Measurements from ENCODE around the gene MEIKIN.
"Not testable (repeated sequence)": the region's sequence is repeated elsewhere in the genome, so short reads cannot be mapped to it uniquely, and the experiment has no call there.

Gene MEIKIN

DNA sequence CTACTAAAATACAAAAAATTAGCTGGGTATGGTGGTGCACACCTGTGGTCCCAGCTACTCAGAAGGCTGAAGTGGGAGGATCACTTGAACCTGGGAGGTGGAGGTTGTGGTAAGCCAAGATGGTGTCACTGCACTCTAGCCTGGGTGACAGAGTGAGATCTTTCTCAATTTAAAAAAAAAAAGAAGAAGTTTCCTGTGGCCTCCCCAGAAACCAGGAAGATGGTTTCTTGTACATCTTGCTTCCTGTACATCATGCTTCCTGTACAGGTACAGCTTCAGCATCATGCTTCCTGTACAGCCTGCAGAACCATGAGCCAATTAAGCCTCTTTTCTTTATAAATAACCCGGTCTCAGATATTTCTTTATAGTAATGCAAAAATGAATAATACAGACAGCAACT is 43.2 kb downstream of the MEIKIN start:
- DNase-seq, result not testable (repeated sequence)

DNA sequence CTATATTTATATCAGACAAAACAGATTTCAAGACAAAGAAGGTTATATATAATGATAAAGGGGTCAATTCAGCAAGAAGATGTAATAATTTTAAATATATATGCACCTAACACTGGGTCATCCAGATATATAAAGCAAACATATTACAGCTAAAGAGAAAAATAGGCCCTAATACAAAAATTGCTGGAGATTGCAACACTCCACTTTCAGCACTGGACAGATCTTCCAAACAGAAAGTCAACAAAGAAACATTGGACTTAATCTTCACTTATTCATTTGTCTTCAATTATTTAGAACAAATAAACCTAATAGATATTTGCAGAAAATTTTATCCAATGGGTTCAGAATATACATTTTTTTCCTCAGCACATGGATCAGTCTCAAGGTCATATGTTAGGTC is 45.8 kb downstream of the MEIKIN start:
- no peak for DNase-seq

DNA sequence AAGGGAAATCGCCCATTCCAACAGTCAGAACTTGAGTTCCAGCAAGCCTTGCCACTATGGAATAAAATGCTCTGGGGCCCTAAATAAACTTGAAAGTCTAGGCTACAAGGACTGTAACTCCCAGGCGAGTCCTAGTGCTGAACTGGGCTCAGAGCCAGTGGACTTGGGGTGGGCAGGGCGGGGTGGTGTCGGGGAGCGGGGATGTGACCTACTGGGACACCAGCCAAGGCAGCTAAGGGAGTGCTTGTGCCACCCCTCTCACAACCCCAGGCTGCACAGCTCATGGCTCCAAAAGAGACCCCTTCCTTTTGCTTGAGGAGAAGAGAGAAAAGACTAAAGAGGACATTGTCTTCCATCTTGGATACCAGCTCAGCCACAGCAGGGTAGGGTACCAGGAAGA is 61.5 kb downstream of the MEIKIN start:
- DNase-seq, result no peak

DNA sequence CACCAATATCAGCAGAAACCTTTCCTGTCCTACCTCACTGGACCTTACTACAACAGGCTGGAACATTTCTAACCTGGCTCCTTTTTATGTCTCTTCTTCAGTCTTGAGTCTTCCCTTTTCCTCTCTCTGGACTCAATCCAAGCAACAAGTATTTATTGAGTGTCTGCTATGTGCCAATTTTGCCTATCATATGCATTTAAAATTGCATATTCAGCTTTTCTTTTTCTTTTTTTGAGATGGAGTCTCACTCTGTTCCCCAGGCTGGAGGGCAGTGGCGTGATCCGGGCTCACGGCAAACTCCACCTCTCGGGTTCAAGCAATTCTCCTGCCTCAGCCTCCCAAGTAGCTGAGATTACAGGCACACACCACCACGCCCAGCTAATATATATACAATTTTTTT is 65.8 kb downstream of the MEIKIN start:
- no peak for DNase-seq

DNA sequence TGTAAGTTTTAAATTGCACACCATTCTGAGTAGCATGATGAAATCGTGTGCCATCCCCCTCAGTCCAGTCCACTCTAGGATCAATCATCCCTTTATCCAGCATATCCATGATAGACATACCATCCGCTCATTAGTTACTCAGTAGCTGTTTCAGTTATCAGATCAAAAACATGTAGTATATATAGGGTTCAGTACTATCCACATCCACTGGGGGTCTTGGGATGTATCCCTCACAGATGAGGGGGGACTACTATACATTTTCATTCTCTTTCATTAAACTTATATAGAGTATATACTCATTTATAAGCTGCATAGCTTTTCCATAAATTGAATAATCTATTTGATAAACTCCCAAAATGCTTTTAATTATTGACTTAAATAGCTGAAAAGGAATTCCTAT is 67.6 kb downstream of the MEIKIN start:
- no peak for DNase-seq

DNA sequence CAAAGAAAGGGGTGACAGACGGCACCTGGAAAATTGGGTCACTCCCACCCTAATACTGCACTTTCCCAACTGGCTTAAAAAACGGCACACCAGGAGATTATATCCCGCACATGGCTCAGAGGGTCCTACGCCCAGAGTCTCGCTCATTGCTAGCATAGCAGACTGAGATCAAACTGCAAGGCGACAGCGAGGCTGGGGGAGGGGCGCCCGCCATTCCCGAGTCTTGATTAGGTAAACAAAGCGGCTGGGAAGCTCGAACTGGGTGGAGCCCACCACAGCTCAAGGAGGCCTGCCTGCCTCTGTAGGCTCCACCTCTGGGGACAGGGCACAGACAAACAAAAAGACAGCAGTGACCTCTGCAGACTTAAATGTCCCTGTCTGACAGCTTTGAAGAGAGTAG is 74.2 kb downstream of the MEIKIN start:
- not testable (repeated sequence) for DNase-seq

DNA sequence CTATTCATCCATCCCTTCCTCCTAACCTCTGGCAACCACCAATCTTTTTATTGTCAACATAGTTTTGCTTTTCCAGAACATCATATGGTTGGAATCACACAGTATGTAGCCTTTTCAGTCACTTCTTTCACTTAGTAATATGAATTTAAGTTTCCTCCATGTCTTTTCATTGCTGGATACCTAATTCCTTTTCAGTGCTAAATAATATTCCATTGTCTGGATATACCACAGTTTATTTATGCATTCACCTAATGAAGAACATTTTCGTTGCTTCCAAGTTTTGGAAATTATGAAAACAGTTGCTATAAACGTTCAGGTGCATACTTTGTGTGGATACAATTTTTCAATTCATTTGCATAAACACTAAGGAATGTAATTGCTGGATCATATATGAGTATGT is 77.9 kb downstream of the MEIKIN start:
- no peak for DNase-seq

DNA sequence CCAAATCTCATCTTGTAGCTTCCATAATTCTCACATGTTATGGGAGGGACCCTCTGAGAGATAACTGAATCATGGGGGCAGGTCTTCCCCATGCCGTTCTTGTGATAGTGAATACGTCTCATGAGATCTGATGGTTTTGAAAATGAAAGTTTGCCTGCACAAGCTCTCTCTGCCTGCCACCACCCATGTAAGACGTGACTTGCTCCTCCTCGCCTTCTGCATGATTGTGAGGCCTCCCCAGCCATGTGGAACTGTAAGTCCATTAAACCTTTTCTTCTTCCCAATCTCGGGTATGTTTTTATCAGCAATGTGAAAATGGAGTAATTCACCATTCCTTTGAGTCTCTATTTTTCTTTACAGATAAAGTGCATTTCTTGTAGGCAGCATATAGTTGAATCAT is 81.8 kb downstream of the MEIKIN start:
- no peak for DNase-seq

DNA sequence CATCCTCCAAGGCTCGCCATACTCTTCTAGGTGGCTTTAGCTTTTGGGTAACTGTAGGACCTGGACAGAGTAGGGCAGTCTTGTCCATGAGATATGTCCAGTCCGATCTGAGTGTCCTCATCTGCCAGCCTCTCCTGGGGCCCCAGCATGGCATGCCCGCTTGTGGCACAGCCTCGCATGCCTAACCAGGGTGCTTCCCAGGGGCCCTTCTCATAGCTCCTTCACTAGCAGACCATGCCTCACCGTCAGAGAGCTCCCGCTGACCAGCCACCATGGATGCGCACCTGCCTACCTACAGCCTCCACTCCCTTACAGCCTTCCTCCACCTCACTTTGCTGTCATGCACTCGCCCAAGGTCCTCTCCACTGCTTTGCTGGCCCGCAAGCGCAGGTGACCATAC is 88.1 kb downstream of the MEIKIN start:
- no peak for DNase-seq

DNA sequence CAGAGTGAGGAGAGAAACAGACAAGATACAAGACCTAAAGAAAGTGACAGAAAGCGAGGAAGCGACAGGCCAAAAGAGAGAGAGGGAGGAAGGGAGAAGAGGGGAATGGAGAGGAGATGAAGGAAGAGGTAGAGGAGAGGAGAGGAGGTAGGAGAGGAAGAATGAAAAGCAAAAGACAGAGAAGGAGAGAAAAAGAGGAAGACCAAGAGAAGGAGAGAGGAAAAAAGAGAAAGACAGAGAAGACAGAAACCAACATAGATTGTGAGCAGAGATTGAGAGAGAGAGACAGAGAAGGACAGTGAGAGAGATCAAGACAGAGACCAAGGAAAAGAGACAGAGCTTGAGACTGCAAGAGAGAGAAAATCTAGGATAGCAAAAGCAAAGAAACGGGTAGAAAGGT is 90.0 kb downstream of the MEIKIN start:
- no peak for DNase-seq

DNA sequence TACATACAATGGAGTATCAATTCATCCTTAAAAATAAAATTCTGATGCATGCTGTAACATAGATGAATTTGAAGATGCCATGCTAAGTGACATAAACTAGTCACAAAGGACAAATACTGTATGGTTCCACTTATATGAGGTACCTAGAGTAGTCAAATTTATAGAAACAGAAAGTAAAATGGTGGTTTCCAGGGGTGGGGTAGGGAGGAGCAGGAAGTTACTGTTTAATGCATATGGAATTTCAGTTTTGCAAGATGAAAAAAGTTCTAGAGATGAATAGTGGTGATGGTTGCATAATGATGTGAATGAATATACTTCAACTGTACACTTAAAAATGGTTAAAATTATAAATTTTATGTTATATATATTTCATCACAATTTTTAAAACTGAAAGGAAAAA is 91.3 kb downstream of the MEIKIN start:
- DNase-seq, result peak; percentile 26 to 40

DNA sequence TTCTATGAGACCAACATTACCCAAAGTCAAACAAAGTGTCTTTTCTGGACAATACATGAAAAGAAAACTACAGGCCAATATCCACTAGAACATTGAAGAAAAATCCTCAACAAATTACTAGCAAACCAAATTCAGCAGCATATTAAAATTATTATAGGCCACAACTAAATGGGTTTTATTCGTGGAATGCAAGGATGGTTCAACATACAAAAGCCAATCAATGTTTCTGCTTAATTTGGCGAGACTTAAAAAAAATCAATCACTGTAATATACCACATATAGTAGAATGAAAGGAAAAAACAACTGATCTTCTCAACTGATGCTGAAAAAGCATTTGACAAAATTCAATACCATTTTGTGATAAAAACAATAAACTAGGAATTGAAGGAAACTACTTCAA is 96.8 kb downstream of the MEIKIN start:
- DNase-seq, result no peak

DNA sequence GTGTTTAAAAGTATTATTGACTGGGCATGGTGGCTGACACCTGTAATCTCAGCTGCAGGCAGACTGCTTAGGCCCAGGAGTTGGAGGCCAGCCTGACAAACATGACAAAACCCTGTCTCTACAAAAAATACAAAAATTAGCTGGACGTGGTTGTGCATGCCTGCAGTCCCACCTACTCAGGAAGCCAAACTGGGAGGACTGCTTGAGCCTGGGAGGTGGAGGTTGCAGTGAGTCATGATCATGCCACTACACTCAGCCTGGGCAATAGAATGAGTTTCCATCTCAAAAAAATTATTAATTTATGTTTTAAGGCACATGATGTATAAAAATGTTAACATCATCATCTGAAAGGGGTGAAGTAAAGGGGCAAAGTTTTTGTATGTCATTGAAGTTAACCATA is 98.9 kb downstream of the MEIKIN start:
- DNase-seq, result peak in 1 of 2 donors; percentile 20

DNA sequence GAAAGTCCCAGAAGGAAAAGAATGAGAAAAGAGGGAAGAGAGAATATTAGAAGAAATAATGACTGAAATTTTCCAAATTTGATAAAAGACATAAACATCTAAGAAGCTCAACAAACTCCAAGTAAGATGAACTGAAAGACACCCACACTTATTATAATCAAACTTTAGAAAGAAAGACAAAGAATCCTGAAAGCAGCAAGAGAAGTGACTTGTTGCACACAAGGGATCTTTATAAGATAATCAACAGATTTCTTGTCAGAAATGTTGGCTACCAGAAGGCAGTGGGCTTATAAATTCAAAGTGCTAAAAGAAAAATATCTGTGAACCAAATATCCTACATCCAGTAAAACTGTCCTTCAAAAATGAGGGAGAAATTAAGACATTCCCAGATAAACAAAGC is 99.6 kb downstream of the MEIKIN start:
- DNase-seq, result no peak

DNA sequence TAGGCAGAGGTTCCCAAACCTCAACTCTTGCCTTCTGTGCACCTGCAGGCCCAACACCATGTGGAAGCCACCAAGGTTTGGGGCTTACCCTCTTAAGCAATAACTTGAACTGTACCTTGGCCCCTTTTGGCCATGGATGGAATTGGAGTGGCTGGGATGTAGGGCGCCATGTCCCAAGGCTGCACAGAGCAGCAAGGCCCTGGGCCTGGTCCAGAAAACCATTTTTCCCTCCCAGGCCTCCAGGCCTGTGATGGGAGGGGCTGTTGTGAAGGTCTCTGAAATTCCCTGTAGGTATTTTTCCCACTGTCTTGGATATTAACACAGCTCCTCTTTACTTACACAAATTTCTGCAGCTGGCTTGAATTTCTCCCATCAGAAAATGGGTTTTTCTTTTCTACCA is 102.5 kb downstream of the MEIKIN start:
- not testable (repeated sequence) for DNase-seq

DNA sequence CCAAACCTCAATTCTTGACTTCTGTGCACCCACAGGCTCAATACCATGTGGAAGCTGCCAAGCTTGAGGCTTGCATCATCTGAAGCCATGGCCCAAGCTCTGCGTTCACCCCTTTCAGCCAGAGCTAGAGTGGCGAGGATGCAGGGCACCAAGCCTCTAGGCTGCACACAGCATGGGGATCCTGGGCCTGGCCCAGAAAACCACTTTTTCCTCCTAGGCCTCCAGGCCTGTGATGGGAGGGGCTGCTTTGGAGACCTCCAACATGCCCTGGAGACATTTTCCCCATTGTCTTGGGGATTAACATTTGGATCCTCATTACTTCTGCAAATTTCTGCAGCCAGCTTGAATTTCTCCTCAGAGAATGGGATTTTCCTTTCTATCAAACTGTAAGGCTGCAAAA is 112.8 kb downstream of the MEIKIN start:
- DNase-seq, result not testable (repeated sequence)

DNA sequence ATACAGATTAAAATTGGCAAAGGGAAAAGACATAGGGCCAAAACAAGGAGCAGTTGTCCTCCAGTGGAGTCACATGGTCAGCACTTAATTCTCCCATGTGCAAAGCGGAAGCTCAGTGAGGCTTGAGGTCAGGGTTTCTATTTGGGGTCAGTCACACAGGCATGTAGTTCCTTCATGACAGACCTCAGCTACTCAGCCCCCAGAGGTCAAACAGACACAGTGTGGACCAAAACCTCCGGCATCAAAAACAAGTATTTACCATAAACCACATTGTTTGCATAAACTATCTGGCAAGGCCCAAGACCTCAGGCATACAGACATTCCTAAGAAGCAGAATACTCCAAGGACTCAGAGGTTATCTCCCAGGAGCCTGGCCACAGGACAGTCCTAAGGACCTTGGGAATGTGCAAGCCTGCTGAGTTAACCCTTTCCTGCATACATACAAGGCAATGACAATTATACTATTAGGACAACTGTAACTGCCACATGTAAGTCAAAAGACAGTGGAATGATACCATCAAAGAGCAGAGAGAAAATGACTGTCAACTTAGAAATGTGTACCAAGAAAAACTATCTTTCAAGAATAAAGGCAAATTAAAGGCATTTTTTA is 120.0 kb downstream of the MEIKIN start:
- no peak for DNase-seq

DNA sequence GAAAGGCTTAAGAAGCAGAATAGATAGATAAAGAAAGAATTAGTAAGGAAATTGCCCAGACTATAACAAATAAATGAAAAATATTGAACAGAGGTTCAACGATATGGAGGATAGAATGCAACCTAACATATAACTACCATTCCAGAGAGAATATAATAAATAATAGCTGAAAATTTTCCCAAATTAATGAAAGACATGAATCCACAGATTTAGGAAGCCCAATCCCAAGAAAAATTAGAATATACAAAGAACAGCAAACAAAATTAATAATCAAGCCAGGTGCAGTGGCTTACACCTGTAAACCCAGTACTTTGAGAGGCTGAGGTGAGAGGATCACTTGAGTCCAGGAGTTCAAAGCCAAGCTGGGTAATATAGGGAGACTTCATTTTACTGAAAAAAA is 120.8 kb downstream of the MEIKIN start:
- no peak for DNase-seq

DNA sequence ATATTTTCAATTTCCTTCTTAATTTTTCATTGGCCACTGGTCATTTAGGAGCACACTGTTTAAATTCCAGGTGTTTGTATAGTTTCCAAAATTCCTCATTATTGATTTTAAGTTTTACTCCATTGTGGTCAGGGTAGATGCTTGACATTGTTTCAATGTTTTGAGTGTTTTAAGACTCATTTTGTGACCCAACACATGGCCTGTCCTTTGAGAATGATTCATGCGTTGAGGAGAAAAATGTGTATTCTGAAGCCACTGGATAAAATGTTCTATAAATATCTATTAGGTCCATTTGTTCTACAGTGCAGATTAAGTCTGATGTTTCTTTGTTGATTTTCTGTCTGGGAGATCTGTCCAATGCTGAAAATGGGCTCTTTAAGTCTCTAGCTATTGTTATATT is 124.2 kb downstream of the MEIKIN start:
- DNase-seq, result no peak

DNA sequence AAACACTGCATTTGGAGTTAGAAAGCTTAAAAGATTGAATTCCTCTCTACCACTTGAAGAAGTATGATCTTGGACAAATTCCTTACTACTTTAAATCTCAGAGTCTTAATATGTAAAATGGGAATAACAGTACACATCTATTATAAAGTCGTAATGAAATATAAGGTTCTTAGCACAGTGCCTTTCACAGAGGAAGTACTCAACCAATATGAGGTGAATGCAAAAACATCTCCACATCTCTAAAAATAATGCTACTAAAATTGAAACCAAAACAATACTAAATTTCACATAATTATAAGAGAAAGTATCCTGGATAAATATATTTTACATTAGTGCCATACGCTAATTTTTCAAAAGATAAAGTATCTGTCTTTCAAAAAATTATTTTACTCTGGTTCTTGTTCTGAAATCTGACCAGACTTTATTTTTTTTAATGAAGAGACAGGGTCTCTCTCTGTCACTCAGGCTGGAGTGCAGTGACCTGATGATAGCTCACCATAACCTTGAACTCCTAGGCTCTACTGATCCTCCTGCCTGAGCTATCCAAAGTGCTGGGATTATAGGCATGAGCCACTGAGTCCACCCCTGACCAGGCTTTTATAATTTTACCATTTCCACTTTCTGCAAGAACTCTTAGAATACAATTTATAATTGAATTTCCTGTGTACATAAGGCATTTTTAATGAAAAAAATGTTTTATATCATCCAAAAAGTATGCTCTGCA is 127.3 kb downstream of the MEIKIN start:
- DNase-seq, result no peak

DNA sequence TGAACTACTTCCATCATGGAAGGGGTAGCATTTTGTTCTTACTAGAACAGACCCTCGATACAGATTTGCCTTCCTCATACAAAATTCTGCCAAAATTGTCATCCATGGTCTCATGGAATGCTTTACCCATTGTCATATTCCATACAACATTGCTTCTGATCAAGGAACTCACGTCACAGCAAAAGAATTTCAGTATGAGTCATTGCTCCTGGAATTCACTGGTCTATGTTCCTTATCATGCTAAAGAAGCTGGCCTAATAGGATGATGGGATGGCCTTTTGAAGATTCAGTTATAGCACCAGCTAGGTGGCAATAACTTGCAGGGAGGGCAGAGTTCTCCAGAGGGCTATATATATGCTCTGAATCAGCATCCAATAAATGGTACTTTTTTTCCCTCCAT is 130.5 kb downstream of the MEIKIN start:
- no peak for DNase-seq

DNA sequence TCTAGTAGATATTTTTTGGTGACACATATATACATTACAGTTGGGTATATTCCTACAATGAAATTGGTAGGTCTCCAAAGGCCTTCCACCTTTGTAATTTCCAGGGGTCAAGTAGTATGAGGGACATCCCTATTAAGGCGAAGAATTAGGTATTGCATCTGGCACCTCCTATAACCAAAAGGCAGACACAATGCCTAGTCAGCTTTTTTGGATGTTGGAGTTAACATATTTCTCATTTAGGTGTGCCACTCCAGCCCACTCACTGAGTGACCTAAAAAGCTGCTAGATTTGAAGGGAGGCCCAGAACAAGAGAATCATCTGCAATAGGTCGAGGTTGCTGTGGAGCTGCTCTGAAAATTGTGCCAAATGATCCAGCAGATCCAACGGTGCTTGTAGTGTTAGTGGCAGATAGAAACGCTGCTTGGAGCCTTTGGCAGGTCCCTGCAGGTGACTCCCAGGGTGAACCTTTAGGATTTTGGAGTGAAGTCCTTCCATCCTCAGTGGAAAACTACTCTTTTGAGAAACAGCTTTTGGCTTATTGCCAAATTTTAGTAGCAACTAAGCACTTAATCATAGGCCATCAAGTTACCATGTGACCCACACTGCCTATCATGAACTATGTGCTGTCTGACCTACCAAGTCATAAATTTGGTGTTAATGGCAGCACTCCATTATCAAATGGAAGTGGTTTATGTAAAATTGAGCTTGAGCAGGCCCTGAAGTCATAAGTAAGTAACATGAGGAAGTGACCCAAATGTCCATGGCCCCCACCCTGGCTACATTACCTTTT is 132.9 kb downstream of the MEIKIN start:
- DNase-seq, result no peak

DNA sequence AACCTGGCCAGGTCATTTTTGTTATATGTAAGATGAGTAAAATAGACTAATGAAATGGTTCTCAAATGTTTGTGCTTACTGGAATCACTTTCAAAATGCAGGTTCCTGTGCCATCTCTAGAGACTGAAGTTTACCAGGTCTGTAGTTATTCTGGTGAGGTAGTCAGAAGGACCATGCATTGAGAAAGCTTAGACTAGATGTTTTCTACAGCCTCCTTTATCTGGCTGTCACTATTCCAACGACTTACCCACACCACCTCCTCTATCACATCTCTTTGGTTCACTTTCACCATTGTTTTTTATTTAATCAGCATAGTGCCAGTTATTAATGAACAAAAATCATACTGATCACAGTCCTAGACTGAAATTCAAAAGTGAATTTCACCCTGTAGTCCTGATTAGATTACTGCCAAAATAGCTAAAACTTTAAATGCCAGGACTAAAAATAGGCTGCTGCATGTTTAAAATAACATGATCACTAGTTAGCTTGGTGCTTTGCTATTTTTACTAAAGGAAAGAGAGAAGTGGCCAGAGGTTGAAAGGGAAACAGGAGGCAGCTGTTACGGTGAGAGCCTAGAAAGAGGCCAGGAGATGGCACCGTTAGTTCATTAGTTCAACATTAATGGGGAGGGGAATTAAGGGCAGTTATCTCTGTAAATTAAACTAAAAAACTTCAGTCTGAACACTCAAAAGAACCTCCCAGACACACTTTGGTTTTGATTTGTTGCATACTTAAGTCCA is 134.8 kb downstream of the MEIKIN start:
- DNase-seq, result no peak
